Hippocampal formation (tissue), 2 donors: Measurements from ENCODE around the gene AQP12A.

Experiments used
- DNase-seq, 2 donors: peaks; one replicate each; lab custom pipeline; 2025; lab: John Stamatoyannopoulos, UW

AQP12A gene

DNA sequence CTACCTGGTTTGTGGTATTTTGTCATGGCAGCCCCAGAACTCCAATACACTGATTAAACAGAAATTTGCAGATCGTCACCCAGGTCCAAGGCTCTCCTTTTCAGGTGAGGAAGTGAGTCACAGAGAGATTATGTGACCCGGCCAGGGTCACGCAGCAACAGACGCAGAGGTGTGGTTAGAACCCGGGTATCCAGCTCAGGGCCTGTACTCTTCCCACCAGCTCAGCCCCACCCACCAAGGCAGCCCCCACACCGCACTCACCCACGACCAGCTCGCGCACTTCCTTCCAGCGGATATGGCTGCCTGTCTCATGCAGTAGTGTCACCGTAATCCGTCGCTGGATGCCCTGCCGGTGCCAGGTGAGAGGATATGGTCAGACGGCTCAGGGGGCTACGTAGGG lies 48.1 kb downstream of the AQP12A start:
- no peak for DNase-seq

DNA sequence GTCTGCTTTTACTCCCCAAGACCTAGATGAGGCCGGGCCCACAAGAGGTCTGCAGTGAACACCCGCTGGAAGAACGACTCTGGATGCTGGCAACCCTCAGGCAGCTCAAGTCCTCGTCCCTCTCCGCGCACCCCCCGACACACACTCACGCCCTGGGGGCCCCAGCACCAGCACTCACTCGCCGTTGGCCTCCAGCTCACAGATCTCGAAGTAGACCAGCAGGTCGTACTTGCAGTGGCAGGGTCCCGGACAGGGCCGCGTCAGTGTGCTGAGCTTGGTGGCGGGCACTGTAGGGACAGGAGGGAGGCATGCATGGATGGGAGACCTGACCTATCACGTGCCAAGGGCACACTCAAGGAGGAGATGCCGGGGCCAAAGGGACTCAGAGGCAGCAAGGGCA lies 49.4 kb downstream of the AQP12A start:
- DNase-seq = no peak

DNA sequence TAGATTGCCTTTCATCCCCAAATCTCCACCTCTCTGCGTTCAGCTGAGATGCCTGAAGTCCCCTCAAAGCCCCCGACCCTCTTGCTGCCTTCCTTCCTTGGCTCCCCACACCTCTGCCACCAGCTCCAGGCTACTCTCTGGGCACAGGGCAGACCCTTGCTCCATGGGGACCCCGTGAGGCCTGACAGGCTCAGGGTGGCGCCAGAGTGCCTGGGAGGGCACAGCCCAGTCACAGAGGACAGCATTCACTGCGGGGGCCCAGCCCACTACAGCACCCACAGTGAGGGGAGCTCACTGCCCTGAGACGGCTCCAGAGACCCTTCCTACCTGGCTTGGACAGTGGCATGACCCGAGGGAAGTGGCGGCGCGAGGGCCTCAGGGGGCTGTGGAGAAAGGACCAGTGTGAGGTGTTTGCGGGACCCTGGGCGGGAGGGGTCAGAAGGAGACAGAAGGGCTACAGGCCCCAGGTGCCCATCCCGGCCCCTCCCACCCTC lies 51.0 kb downstream of the AQP12A start:
- DNase-seq = no peak

DNA sequence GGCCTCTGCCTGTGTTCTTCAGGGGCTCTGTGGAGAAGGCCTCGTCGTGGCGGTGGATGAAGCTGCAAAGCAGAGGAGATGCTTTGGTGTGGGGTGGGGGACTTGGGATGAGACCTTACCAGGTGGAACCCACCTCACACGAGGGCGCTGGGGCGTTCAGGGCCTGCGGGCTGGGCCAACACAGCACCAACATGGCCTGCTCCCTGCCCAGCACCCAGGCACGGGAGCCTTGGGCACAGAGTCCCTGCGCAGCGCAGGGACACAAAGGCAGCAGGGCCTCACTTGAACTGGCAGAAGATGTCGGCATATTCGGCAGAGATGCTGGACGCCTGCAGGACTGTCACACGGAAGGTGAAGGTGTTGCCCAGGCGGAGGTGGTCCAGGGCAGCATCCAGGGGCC lies 53.8 kb downstream of the AQP12A start:
- DNase-seq = no peak

DNA sequence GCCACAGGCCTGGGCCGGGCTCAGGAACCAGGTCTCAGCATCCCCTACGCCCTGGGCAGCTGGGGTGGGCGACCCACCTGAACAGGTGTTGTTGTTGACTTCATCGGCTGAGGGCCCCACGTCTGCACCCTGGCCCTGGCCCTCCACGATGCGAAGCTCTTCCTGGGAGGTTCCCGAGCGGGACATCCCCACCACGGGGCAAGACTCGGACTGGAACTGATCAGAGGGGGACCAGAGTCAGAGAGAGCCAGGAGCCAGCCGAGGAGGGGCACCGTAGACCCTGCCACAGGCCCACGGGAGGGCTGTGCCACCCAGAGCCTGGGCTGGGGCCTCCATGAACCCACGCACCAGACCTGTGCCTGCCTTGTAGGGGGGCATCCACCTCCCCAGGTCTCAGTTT lies 54.3 kb downstream of the AQP12A start:
- no peak for DNase-seq

DNA sequence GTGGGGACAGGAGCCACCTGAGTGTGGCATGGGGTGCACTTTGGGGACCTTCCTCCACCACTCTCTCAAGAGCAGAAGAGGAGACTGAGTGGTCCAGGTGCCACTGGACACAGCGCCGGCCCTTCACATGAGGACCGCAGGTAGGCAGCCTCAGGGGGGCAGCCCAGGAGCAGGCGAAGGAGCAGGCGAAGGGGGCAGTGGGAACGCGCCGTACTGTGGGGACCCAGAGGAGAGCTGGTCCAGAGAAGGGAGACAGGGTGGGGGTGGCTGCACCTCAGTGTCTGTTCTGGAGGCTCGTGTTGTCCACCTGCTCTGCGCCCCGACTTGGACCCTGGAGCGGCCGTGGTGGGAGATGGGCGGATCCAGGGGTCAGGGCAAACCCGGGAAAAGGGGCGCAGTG lies 55.0 kb downstream of the AQP12A start:
- DNase-seq = no peak

DNA sequence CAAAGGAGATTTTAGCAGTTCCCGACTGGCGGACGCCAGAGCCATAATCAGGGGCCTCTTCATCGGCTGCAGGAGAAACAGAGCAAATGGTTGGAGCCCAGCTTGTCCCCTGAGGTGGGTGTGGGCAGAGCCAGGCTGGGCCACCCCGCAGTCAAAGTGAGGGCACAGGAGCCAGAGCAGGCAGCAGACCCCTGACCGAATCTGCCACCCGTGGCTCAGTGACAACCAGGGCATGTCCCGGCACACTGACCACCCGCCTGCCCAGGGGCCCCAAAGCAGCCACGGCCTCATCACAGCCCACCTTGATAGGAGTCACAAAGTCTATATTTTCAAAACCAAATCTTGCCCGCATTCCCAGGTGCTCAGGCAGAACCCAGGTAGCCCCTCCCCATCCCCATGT lies 55.6 kb downstream of the AQP12A start:
- DNase-seq = no peak
